Gastroesophageal sphincter (tissue), 3 donors: ENCODE data around the gene DNAI1.

Source experiments
- CTCF ChIP-seq, 4 experiments: fragments of 200-600 bp in 2 of 4; fragments of 450-650 bp in 2 of 4; sonication (generic) in 1 of 4; IDR thresholded peaks; one replicate each; pipeline ENCODE4 v1.5.1; 2017 to 2019; ENCODE audit warnings: antibody characterized with exemption in 4 of 4, mild to moderate bottlenecking in 2 of 4, moderate library complexity in 2 of 4
- POLR2A ChIP-seq, 2 donors: fragments of 450-650 bp; IDR thresholded peaks; one replicate each; pipeline ENCODE4 v1.6.1; 2017; ENCODE audit warnings: antibody characterized with exemption in 2 of 2, mild to moderate bottlenecking in 2 of 2, moderate library complexity in 1 of 2

GRCh38 chr9:34556949-34557348 lies 98.3 kb downstream of the DNAI1 start:
- TF ChIP-seq CTCF (IDR thresholded peaks at IDR 0.05) (no peak), POLR2A (IDR thresholded peaks at IDR 0.05) (no peak)
